Measurements from ENCODE around the gene KCNMA1.

Gene KCNMA1

GRCh38 chr10:77334501-77334900 lies 303.1 kb downstream of the KCNMA1 start:
- H3K27me3 ChIP-seq (replicated peaks; ENCODE audit: control insufficient read depth, insufficient read depth, low read length): no peaks in the 10 kb centered on the region
- H3K36me3 ChIP-seq (ENCODE audit: control insufficient read depth, insufficient read depth, low read length): no peaks in the 10 kb centered on the region
- no peak for DNase-seq (ENCODE audit: extremely low read depth, insufficient read length)
- TF ChIP-seq, protein P1, sequence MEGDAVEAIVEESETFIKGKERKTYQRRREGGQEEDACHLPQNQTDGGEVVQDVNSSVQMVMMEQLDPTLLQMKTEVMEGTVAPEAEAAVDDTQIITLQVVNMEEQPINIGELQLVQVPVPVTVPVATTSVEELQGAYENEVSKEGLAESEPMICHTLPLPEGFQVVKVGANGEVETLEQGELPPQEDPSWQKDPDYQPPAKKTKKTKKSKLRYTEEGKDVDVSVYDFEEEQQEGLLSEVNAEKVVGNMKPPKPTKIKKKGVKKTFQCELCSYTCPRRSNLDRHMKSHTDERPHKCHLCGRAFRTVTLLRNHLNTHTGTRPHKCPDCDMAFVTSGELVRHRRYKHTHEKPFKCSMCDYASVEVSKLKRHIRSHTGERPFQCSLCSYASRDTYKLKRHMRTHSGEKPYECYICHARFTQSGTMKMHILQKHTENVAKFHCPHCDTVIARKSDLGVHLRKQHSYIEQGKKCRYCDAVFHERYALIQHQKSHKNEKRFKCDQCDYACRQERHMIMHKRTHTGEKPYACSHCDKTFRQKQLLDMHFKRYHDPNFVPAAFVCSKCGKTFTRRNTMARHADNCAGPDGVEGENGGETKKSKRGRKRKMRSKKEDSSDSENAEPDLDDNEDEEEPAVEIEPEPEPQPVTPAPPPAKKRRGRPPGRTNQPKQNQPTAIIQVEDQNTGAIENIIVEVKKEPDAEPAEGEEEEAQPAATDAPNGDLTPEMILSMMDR (IDR thresholded peaks at IDR 0.05; ENCODE audit: insufficient read depth, low read length, poor library complexity, severe bottlenecking): no peak
- H3K4me3 ChIP-seq (replicated peaks; ENCODE audit: low read depth, low read length): no peak overlapping the region

- no peaks in the 10 kb centered on the region for H3K27me3 ChIP-seq (replicated peaks; ENCODE audit: control insufficient read depth, insufficient read depth, low read length)
- DNase-seq (ENCODE audit: extremely low read depth, insufficient read length): no peak
- no peaks in the 10 kb centered on the region for H3K36me3 ChIP-seq (ENCODE audit: control insufficient read depth, insufficient read depth, low read length)
- TF ChIP-seq, protein P1 (IDR thresholded peaks at IDR 0.05; ENCODE audit: insufficient read depth, low read length, poor library complexity, severe bottlenecking): no peak
- no peak overlapping the region for H3K4me3 ChIP-seq (replicated peaks; ENCODE audit: low read depth, low read length)
These were observed 303.8 kb downstream of the KCNMA1 start for GRCh38 chr10:77333610-77334340.

- TF ChIP-seq, protein P1 (IDR thresholded peaks at IDR 0.05; ENCODE audit: insufficient read depth, low read length, poor library complexity, severe bottlenecking): no peak
- Histone ChIP-seq H3K27me3 (replicated peaks; ENCODE audit: control insufficient read depth, insufficient read depth, low read length) (no peaks in the 10 kb centered on the region), H3K4me3 (replicated peaks; ENCODE audit: low read depth, low read length) (no peak overlapping the region), H3K36me3 (ENCODE audit: control insufficient read depth, insufficient read depth, low read length) (no peaks in the 10 kb centered on the region)
- DNase-seq (ENCODE audit: extremely low read depth, insufficient read length): no peak
These were observed 305.4 kb downstream of the KCNMA1 start for GRCh38 chr10:77332256-77332655.

GRCh38 chr10:77328272-77328816 lies 309.3 kb downstream of the KCNMA1 start:
- Histone ChIP-seq H3K27me3 (replicated peaks; ENCODE audit: control insufficient read depth, insufficient read depth, low read length) (no peaks in the 10 kb centered on the region), H3K4me3 (replicated peaks; ENCODE audit: low read depth, low read length) (no peak overlapping the region), H3K36me3 (ENCODE audit: control insufficient read depth, insufficient read depth, low read length) (no peaks in the 10 kb centered on the region)
- no peak for DNase-seq (ENCODE audit: extremely low read depth, insufficient read length)
- TF ChIP-seq, protein P1 (IDR thresholded peaks at IDR 0.05; ENCODE audit: insufficient read depth, low read length, poor library complexity, severe bottlenecking): no peak

GRCh38 chr10:77325233-77325537 lies 312.4 kb downstream of the KCNMA1 start:
- no peaks in the 10 kb centered on the region for H3K36me3 ChIP-seq (ENCODE audit: control insufficient read depth, insufficient read depth, low read length)
- DNase-seq (ENCODE audit: extremely low read depth, insufficient read length): no peak

More at GRCh38 chr10:77325233-77325537, 312.4 kb downstream of the KCNMA1 start:
- no peaks in the 10 kb centered on the region; the same call in 1 of the 2 replicates for H3K27me3 ChIP-seq (replicated peaks; ENCODE audit: control insufficient read depth, insufficient read depth, low read length)
- no peak overlapping the region for H3K4me3 ChIP-seq (replicated peaks; ENCODE audit: low read depth, low read length)
- TF ChIP-seq, protein P1 (IDR thresholded peaks at IDR 0.05; ENCODE audit: insufficient read depth, low read length, poor library complexity, severe bottlenecking): no peak
